H1 (cell line): ENCODE measurements around the gene ADGRG1.

Experiments
- BRCA1 ChIP-seq: IDR thresholded peaks from 2 replicates; pipeline ENCODE4 v1.6.1; 2012; ENCODE audit warnings: low read depth, low read length, improper control_type of control experiment
- CBX8 ChIP-seq: fragments of 300-800, 300-1000 bp; sonication (generic); IDR thresholded peaks from 2 replicates; pipeline ENCODE4 v1.7.1; 2016; ENCODE audit warnings: low read depth, low read length, borderline replicate concordance
- HDAC2 ChIP-seq, 2 experiments: fragments of 300-600 bp in 1 of 2; sonication (generic) in 1 of 2; IDR thresholded peaks; 2 replicates each; pipeline ENCODE4 v1.6.1; 2011 to 2012; ENCODE audit warnings: low read depth in 2 of 2, low read length in 2 of 2, mild to moderate bottlenecking in 2 of 2, moderate library complexity in 2 of 2, borderline replicate concordance in 1 of 2, inconsistent platforms in 1 of 2
- KDM1A ChIP-seq: fragments of 200-600, 300-600 bp; sonication (generic); IDR thresholded peaks from 2 replicates; pipeline ENCODE4 v1.7.1; 2016; ENCODE audit warnings: mild to moderate bottlenecking, low read length, borderline replicate concordance
- POLR2A ChIP-seq, 2 experiments: IDR thresholded peaks; 1 replicate in 1 of 2; 2 replicates in 1 of 2; pipeline ENCODE4 v1.6.1; 2011; ENCODE audit warnings: low read depth in 2 of 2, low read length in 2 of 2, mild to moderate bottlenecking in 2 of 2; ENCODE audit errors: control extremely low read depth in 1 of 2
- SAP30 ChIP-seq: fragments of 300-600 bp; sonication (generic); IDR thresholded peaks from 2 replicates; pipeline ENCODE4 v1.7.1; 2012; ENCODE audit warnings: low read length, moderate library complexity, mild to moderate bottlenecking, inconsistent platforms; ENCODE audit not compliant: insufficient read depth, insufficient replicate concordance
- SP4 ChIP-seq: IDR thresholded peaks from 2 replicates; pipeline ENCODE4 v1.6.1; 2012; ENCODE audit warnings: low read length, inconsistent platforms
- TAF1 ChIP-seq: IDR thresholded peaks from 2 replicates; pipeline ENCODE4 v1.6.1; 2011; ENCODE audit warnings: mild to moderate bottlenecking, low read depth, low read length
- TEAD4 ChIP-seq: IDR thresholded peaks from 2 replicates; pipeline ENCODE4 v1.6.1; 2012; ENCODE audit warnings: low read depth, low read length, inconsistent platforms, mixed read lengths

GRCh38 chr16:57642160-57643135, 14.0 kb downstream of the ADGRG1 start:
- TF ChIP-seq HDAC2 (IDR thresholded peaks at IDR 0.05; ENCODE audit: borderline replicate concordance in 1 of 2, low read depth in 2 of 2, low read length in 2 of 2) (no peak), KDM1A (0 out of 2 replicates have a peak, but pooled peaks have one; percentile 39), BRCA1 (no peak), SP4 (no peak), TEAD4 (no peak), SAP30 (no peak), TAF1 (no peak), POLR2A (IDR thresholded peaks at IDR 0.05; ENCODE audit: control extremely low read depth in 1 of 2, low read depth in 2 of 2, low read length in 2 of 2) (no peak), CBX8 (no peak)
